ENCODE data around the gene SLC5A1. TPM values are rescaled to one million over a fixed set of nuclear protein-coding genes. Genes with fewer than 3 reads are reported as not detected.

SLC5A1 gene
- total RNA-seq, 1 experiment from 2014 or later, result not detected

GRCh38 chr22:32097018-32097417 lies 54.0 kb downstream of the SLC5A1 start (continued):
- TF ChIP-seq AR (CRISPR knock-in tag; IDR thresholded peaks at IDR 0.05) (no peak), ZNF396 (CRISPR knock-in tag; IDR thresholded peaks at IDR 0.05; ENCODE audit: borderline replicate concordance) (no peak), JUN (CRISPR knock-in tag; IDR thresholded peaks at IDR 0.05) (no peak)

- Mint-ChIP-seq H3K36me3 (no peaks in the 10 kb centered on the region), H3K27me3 (ENCODE audit: low read depth) (peaks cover 21% of the 10 kb centered on the region), H3K4me3 (no peak overlapping the region), H3K4me1 (no peaks in the 10 kb centered on the region), H3K27ac (no peak overlapping the region), H3K9me3 (no peaks in the 10 kb centered on the region)
- ChIA-PET POLR2A (no interaction called here), CTCF (interaction anchor here (1.0 kb wide), 1 partner anchor 19 kb away, joined by 4 read pairs; no protein-coding TSS in a partner anchor)
- DNase-seq (ENCODE audit: low spot score), result no peak
- TF ChIP-seq NR3C1 (CRISPR knock-in tag; conservative IDR thresholded peaks at IDR 0.05; ENCODE audit: low read depth) (no peak), E2F1 (CRISPR knock-in tag; IDR thresholded peaks at IDR 0.05) (no peak), ZNF317 (CRISPR knock-in tag; IDR thresholded peaks at IDR 0.05; ENCODE audit: borderline replicate concordance, low read depth) (no peak), ATF6 (CRISPR knock-in tag; IDR thresholded peaks at IDR 0.05) (no peak), CBFB (CRISPR knock-in tag; IDR thresholded peaks at IDR 0.05; ENCODE audit: low read depth) (no peak), JUN (CRISPR knock-in tag; IDR thresholded peaks at IDR 0.05) (no peak), IRF2 (CRISPR knock-in tag; IDR thresholded peaks at IDR 0.05; ENCODE audit: borderline replicate concordance, low read depth) (no peak)
- ATAC-seq, result no peak
These were observed 54.9 kb downstream of the SLC5A1 start for GRCh38 chr22:32097881-32098499.

- no peak overlapping the region for H3K4me3 Mint-ChIP-seq
- no peak for DNase-seq (ENCODE audit: low spot score)
- ATAC-seq, result no peak
- no peak overlapping the region for H3K27ac Mint-ChIP-seq
- H3K36me3 Mint-ChIP-seq, result no peaks in the 10 kb centered on the region
- ChIA-PET CTCF (interaction anchor here (0.6 to 1.1 kb wide), 2 partner anchors 130 to 165 kb away, joined by 3 to 4 read pairs; no protein-coding TSS in a partner anchor), POLR2A (no interaction called here)
- no peaks in the 10 kb centered on the region for H3K4me1 Mint-ChIP-seq
- peaks cover 18% of the 10 kb centered on the region for H3K27me3 Mint-ChIP-seq (ENCODE audit: low read depth)
- H3K9me3 Mint-ChIP-seq, result no peaks in the 10 kb centered on the region
- TF ChIP-seq E2F1 (CRISPR knock-in tag; IDR thresholded peaks at IDR 0.05) (no peak), RELA (CRISPR knock-in tag; IDR thresholded peaks at IDR 0.05; ENCODE audit: borderline replicate concordance) (no peak), ZNF138 (CRISPR knock-in tag; conservative IDR thresholded peaks at IDR 0.05) (no peak), IRF2 (CRISPR knock-in tag; IDR thresholded peaks at IDR 0.05; ENCODE audit: borderline replicate concordance, low read depth) (no peak), ETV6 (CRISPR knock-in tag; IDR thresholded peaks at IDR 0.05) (no peak), PRDM15 (CRISPR knock-in tag; IDR thresholded peaks at IDR 0.05) (no peak), ZBTB43 (CRISPR knock-in tag; IDR thresholded peaks at IDR 0.05) (no peak), JAZF1 (CRISPR knock-in tag; IDR thresholded peaks at IDR 0.05) (no peak), SP1 (CRISPR knock-in tag; conservative IDR thresholded peaks at IDR 0.05) (no peak), NR2C2 (CRISPR knock-in tag; IDR thresholded peaks at IDR 0.05) (no peak), CREB1 (CRISPR knock-in tag; IDR thresholded peaks at IDR 0.05) (no peak), MLX (CRISPR knock-in tag; IDR thresholded peaks at IDR 0.05) (no peak), GTF2I (CRISPR knock-in tag; conservative IDR thresholded peaks at IDR 0.05) (no peak)
These were observed 57.6 kb downstream of the SLC5A1 start for GRCh38 chr22:32100711-32101110.

Data from WTC11 (cell line).